GM18951 (cell line): ENCODE results near the gene STARD3NL.

Source experiments
- POLR2A ChIP-seq: IDR thresholded peaks from 4 replicates; pipeline ENCODE4 v1.6.1; 2011; ENCODE audit warnings: mild to moderate bottlenecking; ENCODE audit not compliant: insufficient read length, insufficient read depth; ENCODE audit errors: extremely low read depth
- in situ Hi-C: fragments of 300-500 bp; cut with MboI; formaldehyde crosslinking; loops from one replicate; pipeline ENCODE4 v1.12.0; 2022; ENCODE audit warnings: low sequenced_read_pairs, mixed read lengths, inconsistent platforms; ENCODE audit not compliant: unreplicated experiment

Gene STARD3NL

DNA sequence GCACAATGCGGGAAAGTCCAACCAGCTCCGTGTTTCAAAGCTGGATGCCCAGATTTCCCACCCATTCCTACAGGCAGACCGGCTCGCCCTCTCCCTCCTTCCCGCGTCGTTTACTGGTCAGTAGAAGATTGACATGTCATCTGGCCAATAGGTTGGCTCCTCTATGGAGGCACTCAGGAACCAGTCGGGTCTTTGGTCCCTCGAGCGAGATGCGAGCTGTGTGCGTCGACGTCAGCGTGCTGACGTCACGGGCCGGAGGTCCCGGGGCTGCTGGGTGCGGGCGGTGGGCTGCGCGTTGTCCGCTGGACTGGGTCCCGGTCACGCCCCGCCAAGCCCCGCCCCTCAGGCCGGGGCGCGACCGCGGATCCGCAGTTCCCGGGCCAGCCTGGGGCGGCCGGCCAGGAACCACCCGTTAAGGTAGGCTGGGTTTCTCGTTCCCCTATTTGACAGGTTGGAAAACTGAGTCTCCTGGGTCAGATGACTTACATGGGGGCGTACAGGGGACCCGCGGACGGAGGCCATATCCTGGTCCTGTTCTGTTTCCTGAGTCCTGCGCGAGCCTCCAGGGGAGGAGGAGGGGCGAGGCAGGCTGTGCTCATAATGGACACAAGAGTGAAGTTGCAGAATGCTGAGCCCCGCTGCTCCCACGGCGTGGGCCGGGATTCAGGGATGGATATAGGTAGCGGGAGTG is at the start of gene STARD3NL:
Gene STARD3NL (plus strand): TSS at position 242 of the 691 bp plus-strand sequence. CDS start 29,260 bp downstream, outside the sequence.
- peak; percentile 81 for TF ChIP-seq POLR2A
- in situ Hi-C loops: no loop called here

DNA sequence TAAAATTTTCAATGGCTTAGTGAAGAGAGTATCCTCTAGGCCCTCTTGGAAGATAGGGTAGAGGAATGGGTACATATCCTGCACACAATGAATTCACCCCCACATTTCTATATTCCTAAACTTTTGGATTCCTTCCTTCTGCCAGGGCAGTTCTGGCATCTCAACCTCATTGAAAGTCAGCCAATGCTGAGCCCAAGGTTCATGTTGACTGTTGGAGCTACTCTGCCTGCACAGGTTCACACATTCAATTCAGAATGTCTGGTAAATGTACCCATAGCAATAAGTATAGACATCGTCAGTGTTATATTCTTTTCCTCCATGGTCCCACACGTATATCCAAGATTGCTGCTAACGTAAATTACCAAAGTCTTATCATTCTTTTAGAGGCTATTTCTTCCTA is 48.9 kb upstream of the STARD3NL start:
- TF ChIP-seq POLR2A: no peak
- in situ Hi-C loops: no loop called here

GRCh38 chr7:38129579-38129978 is 48.5 kb upstream of the STARD3NL start:
- in situ Hi-C loops: no loop called here
- no peak for TF ChIP-seq POLR2A

- no peak for TF ChIP-seq POLR2A
- in situ Hi-C loops: no loop called here
These were observed 39.9 kb upstream of the STARD3NL start for GRCh38 chr7:38138171-38138570.

DNA sequence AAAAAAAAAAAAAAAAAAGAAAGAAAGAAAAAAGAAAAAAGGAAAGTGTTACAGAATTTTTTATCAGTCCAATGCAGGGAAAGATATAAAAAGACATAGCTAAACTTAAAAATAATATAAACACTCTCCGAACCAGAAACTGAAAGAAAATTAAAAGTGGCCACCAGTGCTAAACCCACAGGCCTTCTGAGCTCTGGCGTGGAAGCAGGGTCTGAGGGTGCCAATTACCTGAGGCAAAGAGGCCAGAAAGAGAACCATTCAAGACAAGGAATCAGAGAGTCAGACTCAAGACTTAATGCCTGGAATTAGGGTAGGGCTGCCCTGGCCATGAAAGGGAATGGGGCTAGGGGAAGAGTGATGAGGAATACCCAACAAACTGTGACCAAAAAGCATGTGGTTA is 36.9 kb upstream of the STARD3NL start:
- in situ Hi-C loops: no loop called here
- no peak for TF ChIP-seq POLR2A

GRCh38 chr7:38142736-38143135 is 35.3 kb upstream of the STARD3NL start:
- no peak for TF ChIP-seq POLR2A
- in situ Hi-C loops: no loop called here

GRCh38 chr7:38147005-38147404 is 31.0 kb upstream of the STARD3NL start:
- no peak for TF ChIP-seq POLR2A
- in situ Hi-C loops: no loop called here

DNA sequence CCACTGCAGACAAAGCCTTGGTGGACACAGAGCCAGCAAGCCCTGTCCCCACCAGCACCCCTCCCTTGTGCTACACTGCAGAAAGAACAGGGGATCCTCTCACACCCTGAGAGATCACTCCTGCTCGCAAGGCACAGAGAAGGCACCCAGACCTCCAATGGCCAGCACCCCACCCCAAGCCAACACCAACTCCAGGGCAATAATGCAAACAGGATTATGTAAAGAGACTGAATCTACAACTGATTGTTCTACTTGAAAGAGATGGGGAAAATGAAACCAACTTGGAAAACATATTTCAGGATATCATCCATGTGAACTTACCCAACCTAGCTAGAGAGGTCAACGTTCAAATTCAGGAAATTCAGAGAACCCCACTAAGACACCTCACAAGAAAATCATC is 26.5 kb upstream of the STARD3NL start:
- in situ Hi-C loops: no loop called here
- TF ChIP-seq POLR2A: no peak

DNA sequence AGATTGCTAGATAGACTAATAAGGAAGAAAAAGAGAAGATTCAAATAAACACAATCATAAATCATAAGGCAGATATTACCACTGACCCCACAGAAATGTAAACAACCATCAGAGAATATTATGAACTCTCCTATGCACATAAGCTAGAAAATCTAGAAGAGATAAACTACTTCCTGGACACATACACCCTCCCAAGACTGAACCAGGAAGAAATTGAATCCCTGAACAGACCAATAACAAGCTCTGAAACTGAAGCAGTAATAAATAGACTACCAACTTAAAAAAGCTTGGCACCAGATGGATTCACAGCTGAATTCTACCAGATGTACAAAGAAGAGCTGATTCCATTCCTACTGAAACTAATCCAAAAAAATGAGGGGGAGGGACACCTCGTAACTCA is 24.5 kb upstream of the STARD3NL start:
- TF ChIP-seq POLR2A: no peak
- in situ Hi-C loops: no loop called here

DNA sequence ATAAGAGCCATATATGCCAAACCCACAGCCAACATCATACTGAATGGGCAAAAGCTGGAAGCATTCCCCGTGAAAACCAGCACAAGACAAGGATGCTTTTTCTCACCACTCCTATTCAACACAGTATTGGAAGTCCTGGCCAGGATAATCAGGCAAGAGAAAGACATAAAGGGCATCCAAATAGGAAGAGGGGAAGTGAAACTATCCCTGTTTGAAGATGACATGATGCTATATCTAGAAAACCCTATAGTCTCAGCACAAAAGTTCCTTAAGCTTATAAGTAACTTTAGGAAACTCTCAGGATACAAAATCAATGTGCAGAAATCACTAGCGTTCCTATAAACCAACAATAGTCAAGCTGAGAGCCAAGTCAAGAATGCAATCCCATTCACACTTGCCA is 23.8 kb upstream of the STARD3NL start:
- in situ Hi-C loops: no loop called here
- TF ChIP-seq POLR2A: no peak

- no peak for TF ChIP-seq POLR2A
- in situ Hi-C loops: no loop called here
These were observed 18.0 kb upstream of the STARD3NL start for GRCh38 chr7:38160003-38160571.

GRCh38 chr7:38162036-38162435 is 16.0 kb upstream of the STARD3NL start:
- TF ChIP-seq POLR2A: no peak
- in situ Hi-C loops: no loop called here

- in situ Hi-C loops: no loop called here
- no peak for TF ChIP-seq POLR2A
These were observed 14.4 kb upstream of the STARD3NL start for GRCh38 chr7:38163671-38164070.

DNA sequence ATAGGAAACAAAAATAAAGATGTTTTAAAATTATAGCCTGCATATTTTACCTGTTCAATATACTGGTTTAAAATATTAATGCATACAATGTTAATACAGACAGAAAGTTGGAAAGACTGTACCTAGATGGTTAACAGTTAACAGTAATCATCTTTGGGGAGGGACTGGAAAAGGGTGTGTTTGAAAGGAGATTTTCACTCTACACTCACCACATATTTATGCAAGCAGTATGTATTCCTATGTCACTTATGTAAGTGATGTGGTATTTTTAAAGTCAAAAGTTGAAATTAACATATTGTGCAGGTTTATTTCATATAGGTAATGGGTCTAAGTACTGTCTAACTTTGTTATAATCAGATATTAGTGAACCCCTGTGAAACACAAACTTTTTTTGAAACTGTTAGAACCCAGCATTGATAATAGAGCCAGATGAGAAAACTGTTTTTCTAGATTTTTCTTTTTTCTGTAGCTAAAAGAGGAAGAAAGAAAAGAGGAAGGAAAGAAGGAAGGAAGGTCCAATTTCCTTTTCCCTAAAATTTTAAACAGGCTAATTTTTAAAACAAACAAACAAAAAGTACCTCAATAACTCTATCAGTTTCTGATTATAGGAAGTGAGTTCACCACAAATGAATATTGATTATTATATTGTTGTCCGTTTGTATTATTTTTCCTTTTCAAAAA is 9.0 kb upstream of the STARD3NL start:
- TF ChIP-seq POLR2A: no peak
- in situ Hi-C loops: no loop called here
